Activated CD4-positive, alpha-beta T cell treated with anti-CD3 and anti-CD28 coated beads, Interleukin-2, amount 10 ng/mL, durations not matched to agents 7 days and 5 days (primary cell): Measurements from ENCODE around the gene PTPRE. TPM values are rescaled to one million over a fixed set of nuclear protein-coding genes. Genes with fewer than 3 reads are reported as not detected.

ENCODE experiments used
- CTCF ChIA-PET: fragments of 350-600 bp; sonication (Branson Sonifier 250); formaldehyde crosslinking; loops from one replicate; lab custom pipeline; 2021; ENCODE audit warnings: antibody characterized with exemption; lab: Charles Lee
- POLR2A ChIA-PET: fragments of 350-600 bp; sonication (Branson Sonifier 250); formaldehyde crosslinking; loops from one replicate; lab custom pipeline; 2021; ENCODE audit warnings: antibody characterized with exemption; lab: Charles Lee
- DNase-seq: peaks from one replicate; pipeline ENCODE4 v3.0.0-alpha.2; 2020
- H3K27ac Mint-ChIP-seq: one replicate; pipeline ENCODE4 v1.8.0; 2021; ENCODE audit warnings: mild to moderate bottlenecking, moderate library complexity, mixed read lengths
- H3K27me3 Mint-ChIP-seq: one replicate; pipeline ENCODE4 v1.8.0; 2021; ENCODE audit warnings: mixed read lengths
- H3K36me3 Mint-ChIP-seq: one replicate; pipeline ENCODE4 v1.8.0; 2021; ENCODE audit warnings: low read depth, mixed read lengths
- H3K4me1 Mint-ChIP-seq: one replicate; pipeline ENCODE4 v1.8.0; 2021; ENCODE audit warnings: mixed read lengths
- H3K4me3 Mint-ChIP-seq: one replicate; pipeline ENCODE4 v1.8.0; 2021; ENCODE audit warnings: mild to moderate bottlenecking, moderate library complexity, mixed read lengths
- H3K9me3 Mint-ChIP-seq: one replicate; pipeline ENCODE4 v1.8.0; 2021; ENCODE audit warnings: mixed read lengths
- total RNA-seq, 2 experiments: library from RNA; stranded (reverse); gene quantifications; one replicate each; pipeline ENCODE4 v1.2.3, GENCODE V29; 2021

Gene PTPRE
- total RNA-seq, 2 experiments from 2014 or later: 24.1 to 25.6 TPM

DNA sequence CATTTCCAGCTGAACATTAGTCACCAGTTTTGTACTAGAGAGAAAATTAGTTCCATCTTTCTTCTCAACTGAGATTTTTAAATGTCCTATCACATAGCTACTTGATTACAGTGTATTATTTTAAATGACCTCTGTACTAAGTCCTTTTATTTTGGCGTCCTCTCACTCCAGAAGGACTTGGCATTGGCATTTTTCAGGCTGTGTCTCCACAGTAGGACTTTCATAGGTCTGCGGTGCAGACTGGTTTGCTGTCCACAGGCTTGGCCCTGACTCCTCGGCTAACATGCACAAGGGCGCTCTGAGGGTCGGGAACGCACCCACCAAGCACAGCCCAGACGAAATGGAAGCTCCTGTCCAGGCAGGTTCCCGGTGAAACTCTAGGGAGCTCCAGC is 6.5 kb downstream of the PTPRE start:
- no peaks in the 10 kb centered on the region for H3K36me3 Mint-ChIP-seq

DNA sequence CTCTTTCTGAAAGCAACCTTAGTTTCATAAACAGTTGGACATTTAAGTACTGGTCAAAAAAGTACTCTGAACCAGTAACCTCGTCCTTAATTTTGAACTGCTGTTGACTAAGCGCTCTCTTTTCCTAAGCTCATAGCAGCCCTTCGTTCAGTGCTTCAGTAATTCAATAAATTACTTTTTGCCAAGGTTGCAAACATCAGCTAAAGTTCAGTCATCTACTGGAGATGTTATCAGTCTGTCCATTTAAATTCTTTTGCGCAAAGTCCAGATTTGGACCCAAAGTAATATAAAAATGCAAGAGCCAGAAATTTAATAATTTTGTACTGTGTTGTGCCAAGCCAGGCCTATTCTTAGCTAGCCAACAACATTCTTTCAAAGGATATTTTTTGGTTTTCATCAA is 8.4 kb downstream of the PTPRE start:
- Mint-ChIP-seq H3K9me3 (peaks cover 3% of the 10 kb centered on the region), H3K4me3 (no peak overlapping the region), H3K27ac (no peak overlapping the region), H3K27me3 (no peaks in the 10 kb centered on the region), H3K4me1 (no peaks in the 10 kb centered on the region), H3K36me3 (no peaks in the 10 kb centered on the region)
- ChIA-PET POLR2A (no interaction called here), CTCF (interaction anchor here (2.1 kb wide), 1 partner anchor 96 kb away, joined by 5 read pairs; no protein-coding TSS in a partner anchor)
- no peak for DNase-seq

More for the DNA sequence above, 6.5 kb downstream of the PTPRE start:
- Mint-ChIP-seq H3K4me1 (no peaks in the 10 kb centered on the region), H3K27me3 (peaks cover 7% of the 10 kb centered on the region), H3K9me3 (peaks cover 3% of the 10 kb centered on the region), H3K27ac (no peak overlapping the region), H3K4me3 (no peak overlapping the region)
- POLR2A ChIA-PET: no interaction called here
- DNase-seq: no peak
- CTCF ChIA-PET: interaction anchor here (0.6 kb wide), 1 partner anchor 12 kb away, joined by 3 read pairs; no protein-coding TSS in a partner anchor

DNA sequence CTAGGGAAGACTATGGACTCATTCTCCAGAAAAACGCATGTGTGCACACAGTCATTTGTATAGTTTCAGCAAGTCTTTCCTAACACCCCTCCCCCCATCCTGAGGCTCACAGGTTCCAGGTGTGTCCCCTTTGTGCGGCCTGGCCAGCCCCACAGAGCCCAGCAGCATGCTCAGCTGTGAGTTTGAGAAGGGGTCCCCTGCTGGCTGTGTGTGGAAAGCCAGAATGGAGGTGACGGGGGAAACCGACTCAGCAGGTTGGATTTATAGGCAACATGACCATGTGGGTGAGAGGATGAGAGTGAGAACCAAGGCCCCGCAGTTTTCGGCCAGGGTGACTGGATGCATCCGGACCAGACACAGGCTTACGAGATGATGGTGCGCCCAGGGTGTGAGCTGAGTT is 9.9 kb downstream of the PTPRE start:
- peaks cover 3% of the 10 kb centered on the region for H3K9me3 Mint-ChIP-seq
- POLR2A ChIA-PET: no interaction called here
- H3K4me3 Mint-ChIP-seq: no peak overlapping the region
- CTCF ChIA-PET: no interaction called here
- no peak for DNase-seq
- H3K4me1 Mint-ChIP-seq: no peaks in the 10 kb centered on the region
- H3K36me3 Mint-ChIP-seq: no peaks in the 10 kb centered on the region
- no peaks in the 10 kb centered on the region for H3K27me3 Mint-ChIP-seq
- no peak overlapping the region for H3K27ac Mint-ChIP-seq

DNA sequence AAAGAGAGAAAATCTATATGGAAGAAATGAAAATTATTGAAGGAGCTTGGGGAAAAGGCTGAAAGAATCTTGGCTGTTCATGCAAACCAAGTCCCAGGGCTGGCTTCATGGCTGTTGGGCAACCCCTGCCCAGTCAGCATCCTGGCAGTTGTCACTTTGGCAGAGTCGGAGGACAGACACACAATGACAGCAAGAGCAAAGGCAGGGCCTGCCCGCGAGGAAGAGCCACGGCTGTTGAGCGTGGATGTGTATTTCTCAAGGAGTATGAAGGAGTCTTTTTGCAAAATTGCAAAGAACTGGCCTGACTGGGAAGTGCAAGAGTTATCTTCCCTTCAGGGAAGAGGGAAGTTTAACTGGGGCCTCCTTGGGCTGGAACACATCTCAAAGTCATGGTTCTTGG is 11.7 kb downstream of the PTPRE start:
- ChIA-PET POLR2A (no interaction called here), CTCF (interaction anchor here (0.6 to 1.1 kb wide), 4 partner anchors 9 to 92 kb away, joined by 3 to 4 read pairs (median 3); no protein-coding TSS in a partner anchor)
- Mint-ChIP-seq H3K4me3 (no peak overlapping the region), H3K9me3 (peaks cover 3% of the 10 kb centered on the region), H3K36me3 (no peaks in the 10 kb centered on the region), H3K27ac (no peak overlapping the region), H3K27me3 (no peaks in the 10 kb centered on the region), H3K4me1 (no peaks in the 10 kb centered on the region)
- no peak for DNase-seq

DNA sequence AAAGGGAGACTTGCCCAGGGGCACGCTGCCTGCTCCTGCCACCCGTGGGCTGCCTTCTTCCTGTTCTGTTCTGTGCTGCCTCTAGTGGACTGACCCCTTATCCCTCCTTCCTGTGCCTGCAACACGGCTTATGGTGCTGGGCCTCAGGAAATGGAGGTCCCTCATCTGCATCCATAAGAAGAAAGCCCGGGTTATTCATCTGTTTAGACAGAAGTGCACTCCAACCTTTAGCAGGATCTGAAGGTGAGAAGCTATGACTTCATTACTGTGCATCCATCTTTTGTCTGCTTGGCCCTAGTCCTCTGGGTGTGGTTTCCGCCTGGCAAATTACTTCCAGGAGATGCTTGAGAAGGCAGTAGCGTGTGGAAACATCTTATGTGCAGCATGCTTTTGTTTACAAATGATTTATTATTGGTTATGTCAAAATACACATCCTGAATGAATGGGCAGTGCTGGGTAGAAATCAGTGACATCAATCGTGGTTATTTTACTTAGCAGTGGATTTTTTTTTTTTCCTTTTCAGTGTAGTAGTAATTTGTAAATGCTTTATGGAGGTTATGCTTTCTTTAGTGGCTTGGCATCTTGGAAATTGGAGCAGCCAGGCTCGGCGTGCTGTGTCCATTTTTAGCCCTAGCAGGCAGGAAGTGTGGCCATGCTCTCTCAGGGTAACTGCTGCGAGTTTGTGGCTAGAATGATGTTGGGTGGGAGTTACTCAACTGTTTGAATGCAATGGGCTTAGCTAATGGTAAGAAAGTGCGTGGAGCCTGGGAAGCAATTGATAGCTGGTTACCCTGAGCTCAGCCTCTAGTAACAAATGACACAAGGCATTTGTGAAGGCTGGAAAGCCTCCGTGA is 12.7 kb downstream of the PTPRE start:
- no peaks in the 10 kb centered on the region for H3K27me3 Mint-ChIP-seq
- no peaks in the 10 kb centered on the region for H3K36me3 Mint-ChIP-seq
- H3K27ac Mint-ChIP-seq: no peak overlapping the region
- DNase-seq: no peak
- H3K9me3 Mint-ChIP-seq: peaks cover 3% of the 10 kb centered on the region
- no peak overlapping the region for H3K4me3 Mint-ChIP-seq
- no peaks in the 10 kb centered on the region for H3K4me1 Mint-ChIP-seq
- CTCF ChIA-PET: interaction anchor here (0.6 to 1.1 kb wide), 3 partner anchors 10 to 100 kb away, joined by 4 read pairs; no protein-coding TSS in a partner anchor
- POLR2A ChIA-PET: no interaction called here

DNA sequence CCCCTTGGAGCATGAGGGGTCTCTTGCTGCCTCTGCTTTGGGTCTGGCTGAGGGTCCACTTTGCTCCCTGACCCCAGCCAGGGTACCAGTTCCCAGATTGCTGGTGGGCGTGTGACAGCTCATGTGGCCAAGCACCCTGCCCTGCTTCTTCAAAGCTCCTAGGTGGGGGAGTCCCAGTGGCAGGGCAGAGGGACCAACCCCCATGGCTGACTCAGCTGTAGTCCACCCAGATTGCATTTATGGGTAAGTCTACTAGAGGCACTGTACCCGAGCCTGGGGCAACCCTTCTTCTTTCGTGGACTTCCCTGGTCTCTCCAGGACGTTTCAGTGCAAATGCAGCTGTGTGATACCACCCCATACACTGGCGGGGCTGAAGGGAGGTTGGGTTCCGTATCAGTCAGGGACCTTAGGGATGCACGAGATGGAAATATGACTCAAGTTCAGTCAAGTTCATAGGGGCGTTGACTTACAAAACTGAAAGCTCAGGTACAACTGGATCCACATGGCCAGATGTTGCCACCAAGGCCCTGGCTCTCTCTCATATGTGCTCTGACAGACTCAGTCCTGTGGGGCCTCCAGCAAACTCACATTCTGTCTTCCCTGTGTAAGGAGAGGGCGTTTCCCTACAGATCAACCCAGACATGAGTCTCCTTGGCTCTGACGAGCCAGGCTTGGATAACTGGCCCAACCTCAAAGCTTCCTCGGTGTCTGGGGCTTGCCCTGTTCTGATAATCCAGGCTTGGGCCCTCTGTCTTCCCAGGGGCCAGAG is 13.6 kb downstream of the PTPRE start:
- DNase-seq: no peak
- Mint-ChIP-seq H3K9me3 (peaks cover 3% of the 10 kb centered on the region), H3K4me3 (no peak overlapping the region), H3K36me3 (no peaks in the 10 kb centered on the region), H3K27me3 (no peaks in the 10 kb centered on the region), H3K4me1 (peaks cover 3% of the 10 kb centered on the region), H3K27ac (no peak overlapping the region)
- CTCF ChIA-PET: interaction anchor here (0.7 to 2.4 kb wide), 3 partner anchors 9 to 66 kb away, joined by 4 to 9 read pairs (median 4); partner anchors contain the start of gene PTPRE
- POLR2A ChIA-PET: no interaction called here

DNA sequence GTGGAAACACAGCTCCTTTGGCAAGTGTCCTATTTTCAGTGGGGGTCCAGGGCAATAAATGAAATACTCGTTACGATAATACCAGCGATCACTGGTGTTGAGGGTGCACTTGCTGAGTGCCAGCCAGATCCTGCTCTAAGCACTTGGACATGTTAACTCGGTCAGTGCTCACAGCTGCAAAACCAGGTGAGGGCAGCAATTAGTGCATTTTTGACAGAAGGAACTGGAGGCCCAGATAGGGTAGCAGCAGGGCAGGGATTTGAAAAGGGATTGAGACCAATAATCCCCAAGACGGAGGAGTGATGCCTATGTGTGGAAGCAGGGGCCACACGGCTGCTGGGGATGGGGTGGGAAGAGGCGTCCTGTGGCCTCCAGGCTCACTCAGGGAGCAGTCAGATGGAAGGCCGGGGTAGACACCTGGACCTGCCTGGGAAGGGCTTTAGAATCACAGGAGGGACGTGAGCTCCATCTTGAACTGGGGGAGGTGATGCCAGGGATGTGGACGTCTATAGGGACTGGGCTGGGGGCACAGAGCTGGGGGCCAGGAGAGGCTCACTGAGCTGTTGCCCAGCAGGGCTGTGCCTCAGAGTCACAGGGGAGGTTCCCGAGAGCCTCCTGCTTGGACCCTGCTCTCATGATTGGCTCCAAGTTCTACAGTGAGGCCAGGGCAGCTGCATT is 14.3 kb downstream of the PTPRE start:
- Mint-ChIP-seq H3K9me3 (peaks cover 3% of the 10 kb centered on the region), H3K27me3 (no peaks in the 10 kb centered on the region), H3K27ac (no peak overlapping the region), H3K4me3 (no peak overlapping the region), H3K36me3 (no peaks in the 10 kb centered on the region), H3K4me1 (peaks cover 3% of the 10 kb centered on the region)
- ChIA-PET CTCF (interaction anchor here (1.0 to 2.4 kb wide), 2 partner anchors 13 to 157 kb away, joined by 3 to 9 read pairs; partner anchors contain the start of gene PTPRE), POLR2A (no interaction called here)
- DNase-seq: no peak

DNA sequence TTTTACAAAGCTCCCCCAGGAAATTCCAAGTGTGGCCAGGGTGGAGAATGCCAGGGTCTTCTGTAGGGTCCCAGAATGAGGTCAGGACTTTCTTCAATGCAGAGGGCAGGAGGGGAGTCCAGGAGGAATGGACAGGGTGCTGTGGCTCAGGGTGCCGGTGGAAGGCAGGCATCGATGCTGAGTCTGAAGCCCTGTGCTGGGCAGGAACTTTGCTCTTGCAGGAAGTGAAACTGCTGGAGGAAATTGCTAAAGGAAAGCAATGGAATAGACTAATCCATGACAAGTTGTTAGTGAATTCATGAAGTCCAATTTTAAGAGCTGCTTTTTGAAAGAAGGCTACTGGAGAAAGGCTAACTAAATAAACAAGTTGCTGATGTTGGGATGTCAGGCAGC is 14.8 kb downstream of the PTPRE start:
- H3K4me1 Mint-ChIP-seq: peaks cover 3% of the 10 kb centered on the region
- H3K4me3 Mint-ChIP-seq: no peak overlapping the region
- no peaks in the 10 kb centered on the region for H3K36me3 Mint-ChIP-seq
- DNase-seq: no peak
- POLR2A ChIA-PET: no interaction called here
- H3K27ac Mint-ChIP-seq: no peak overlapping the region
- H3K9me3 Mint-ChIP-seq: no peaks in the 10 kb centered on the region
- CTCF ChIA-PET: interaction anchor here (1.0 to 2.4 kb wide), 2 partner anchors 14 to 157 kb away, joined by 3 to 9 read pairs; partner anchors contain the start of gene PTPRE
- H3K27me3 Mint-ChIP-seq: no peaks in the 10 kb centered on the region

DNA sequence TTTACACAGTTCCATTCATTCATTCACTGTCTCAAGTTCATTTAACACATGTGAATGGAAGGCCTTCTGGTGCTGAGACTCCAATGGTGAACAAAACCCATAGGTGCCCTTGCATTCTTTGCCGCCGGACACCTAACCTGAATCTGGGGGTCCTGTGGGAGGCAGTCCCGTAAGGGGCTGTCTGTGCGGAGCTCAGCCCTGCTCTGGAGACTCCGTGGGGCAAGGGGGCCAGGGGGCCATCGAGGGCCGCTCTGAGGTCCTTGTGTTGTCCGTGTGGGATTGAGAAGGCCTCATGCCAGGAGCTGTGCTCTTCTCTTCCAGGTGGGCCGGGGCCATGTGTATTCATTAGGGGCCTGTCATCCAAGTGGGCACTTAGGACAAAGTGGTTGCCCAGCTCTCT is 15.3 kb downstream of the PTPRE start:
- peaks cover 3% of the 10 kb centered on the region for H3K4me1 Mint-ChIP-seq
- no peaks in the 10 kb centered on the region for H3K9me3 Mint-ChIP-seq
- no peaks in the 10 kb centered on the region for H3K27me3 Mint-ChIP-seq
- no peak for DNase-seq
- ChIA-PET POLR2A (no interaction called here), CTCF (interaction anchor here (1.0 to 2.4 kb wide), 2 partner anchors 14 to 156 kb away, joined by 3 to 9 read pairs; partner anchors contain the start of gene PTPRE)
- H3K27ac Mint-ChIP-seq: no peak overlapping the region
- H3K4me3 Mint-ChIP-seq: no peak overlapping the region
- no peaks in the 10 kb centered on the region for H3K36me3 Mint-ChIP-seq

DNA sequence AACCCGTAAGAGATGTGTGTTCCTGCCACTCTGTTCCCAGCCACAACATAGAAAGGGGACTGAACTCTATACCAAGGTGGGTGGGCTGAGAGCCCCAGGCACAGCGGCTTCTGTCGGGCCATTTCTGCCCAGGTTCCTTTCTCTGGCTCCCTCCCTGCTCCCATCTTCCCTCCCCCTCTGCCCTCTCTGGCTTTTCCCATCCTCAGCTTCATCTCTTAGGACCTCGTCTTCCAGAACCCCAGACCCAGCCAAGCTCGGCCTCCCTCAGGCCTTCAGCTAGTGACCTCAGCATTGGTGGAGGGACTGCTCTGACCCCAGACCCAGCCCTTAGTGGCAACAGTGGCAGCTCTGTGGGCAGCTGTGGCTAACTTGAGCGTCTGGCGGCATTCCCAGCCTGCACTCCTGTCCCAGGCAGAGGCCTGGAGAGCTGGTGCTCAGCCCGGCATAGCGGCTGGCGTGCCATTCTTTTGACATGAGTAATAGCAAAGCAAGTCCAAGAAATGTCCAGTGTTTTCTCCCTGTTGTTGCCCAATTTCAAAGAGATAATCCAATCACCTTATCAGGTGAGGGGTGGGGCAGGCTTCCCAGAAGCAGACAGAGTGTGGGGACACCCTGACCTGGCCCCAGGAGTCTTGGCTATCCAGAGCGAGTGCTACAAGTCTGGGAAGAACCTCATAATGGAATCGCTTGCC is 15.9 kb downstream of the PTPRE start:
- H3K27me3 Mint-ChIP-seq: no peaks in the 10 kb centered on the region
- H3K9me3 Mint-ChIP-seq: no peaks in the 10 kb centered on the region
- ChIA-PET POLR2A (no interaction called here), CTCF (interaction anchor here (2.4 kb wide), 1 partner anchor 15 kb away, joined by 9 read pairs; the partner anchor contains the start of gene PTPRE)
- no peaks in the 10 kb centered on the region for H3K36me3 Mint-ChIP-seq
- H3K4me3 Mint-ChIP-seq: no peak overlapping the region
- DNase-seq: no peak
- H3K4me1 Mint-ChIP-seq: peaks cover 3% of the 10 kb centered on the region
- no peak overlapping the region for H3K27ac Mint-ChIP-seq

DNA sequence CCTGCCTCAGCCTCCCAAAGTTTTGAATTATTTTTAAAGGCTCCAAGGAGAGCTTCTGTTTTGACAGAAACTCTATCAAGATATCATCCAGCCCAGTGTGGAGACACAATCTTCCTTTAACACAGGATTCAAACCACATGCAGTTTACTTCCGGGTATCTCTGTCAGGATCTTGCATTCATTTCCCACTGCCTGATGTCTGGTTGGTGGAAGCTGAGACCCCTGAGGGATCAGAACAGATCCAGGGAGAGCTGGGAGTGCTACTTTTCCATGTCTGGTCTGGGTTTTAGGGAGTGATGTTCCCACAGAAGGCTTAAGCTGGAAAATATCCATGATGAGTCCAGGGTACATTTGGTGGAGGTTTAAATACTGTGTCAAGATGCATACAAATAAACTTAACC is 16.7 kb downstream of the PTPRE start:
- CTCF ChIA-PET: interaction anchor here (0.8 to 3.5 kb wide), 2 partner anchors 17 to 88 kb away, joined by 3 to 16 read pairs; no protein-coding TSS in a partner anchor
- no peaks in the 10 kb centered on the region for H3K36me3 Mint-ChIP-seq
- H3K27ac Mint-ChIP-seq: no peak overlapping the region
- H3K9me3 Mint-ChIP-seq: no peaks in the 10 kb centered on the region
- DNase-seq: no peak
- peaks cover 3% of the 10 kb centered on the region for H3K4me1 Mint-ChIP-seq
- no peaks in the 10 kb centered on the region for H3K27me3 Mint-ChIP-seq
- H3K4me3 Mint-ChIP-seq: no peak overlapping the region
- POLR2A ChIA-PET: no interaction called here
